ENCODE data around the gene KRTAP9-2. TPM values are rescaled to one million over a fixed set of nuclear protein-coding genes. Genes with fewer than 3 reads are reported as not detected.

The KRTAP9-2 gene, protein sequence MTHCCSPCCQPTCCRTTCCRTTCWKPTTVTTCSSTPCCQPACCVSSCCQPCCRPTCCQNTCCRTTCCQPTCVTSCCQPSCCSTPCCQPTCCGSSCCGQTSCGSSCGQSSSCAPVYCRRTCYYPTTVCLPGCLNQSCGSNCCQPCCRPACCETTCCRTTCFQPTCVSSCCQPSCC
- total RNA-seq (2022; extraction: Qiagen RNA extraction): not detected in 5 replicates

DNA sequence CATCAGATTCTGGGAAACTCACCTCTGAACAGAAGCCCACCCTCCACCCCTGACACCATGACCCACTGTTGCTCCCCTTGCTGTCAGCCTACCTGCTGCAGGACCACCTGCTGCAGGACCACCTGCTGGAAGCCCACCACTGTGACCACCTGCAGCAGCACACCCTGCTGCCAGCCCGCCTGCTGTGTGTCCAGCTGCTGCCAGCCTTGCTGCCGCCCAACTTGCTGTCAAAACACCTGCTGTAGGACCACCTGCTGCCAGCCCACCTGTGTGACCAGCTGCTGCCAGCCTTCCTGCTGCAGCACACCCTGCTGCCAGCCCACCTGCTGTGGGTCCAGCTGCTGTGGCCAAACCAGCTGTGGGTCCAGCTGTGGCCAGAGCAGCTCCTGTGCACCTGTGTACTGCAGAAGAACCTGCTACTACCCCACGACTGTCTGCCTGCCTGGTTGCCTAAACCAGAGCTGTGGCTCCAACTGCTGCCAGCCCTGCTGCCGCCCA is at the start of gene KRTAP9-2:
TSS of gene KRTAP9-2 (plus strand) at position 51 of the 498 bp plus-strand sequence. CDS start at position 58, 7 bp downstream.

DNA sequence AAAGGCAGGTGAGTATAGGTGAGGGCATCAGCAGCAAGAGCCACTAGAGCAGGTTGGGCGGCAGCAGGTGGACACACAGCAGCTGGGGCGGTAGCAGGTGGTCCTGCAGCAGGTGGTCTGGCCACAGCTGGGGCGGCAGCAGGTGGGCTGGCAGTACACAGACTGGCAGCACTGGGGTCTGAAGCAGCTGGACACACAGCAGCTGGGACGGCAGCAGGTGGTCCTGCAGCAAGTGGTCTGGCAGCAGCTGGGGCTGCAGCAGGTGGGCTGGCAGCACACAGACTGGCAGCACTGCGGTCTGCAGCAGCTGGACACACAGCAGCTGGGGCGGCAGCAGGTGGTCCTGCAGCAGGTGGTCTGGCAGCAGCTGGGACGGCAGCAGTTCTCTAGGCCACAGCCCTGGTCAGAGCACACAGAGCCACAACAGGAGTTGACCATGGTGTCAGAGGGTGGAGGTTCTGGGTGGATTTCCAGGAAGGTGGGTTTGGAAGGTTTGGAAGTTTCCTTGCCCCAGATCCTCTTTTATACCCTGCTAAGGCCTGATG is 48.6 kb upstream of the KRTAP9-2 start, which contains the start of gene KRTAP4-2:
TSS of gene KRTAP4-2 (minus strand) at position 495 of the 545 bp plus-strand sequence. CDS start at position 438, 57 bp downstream.

DNA sequence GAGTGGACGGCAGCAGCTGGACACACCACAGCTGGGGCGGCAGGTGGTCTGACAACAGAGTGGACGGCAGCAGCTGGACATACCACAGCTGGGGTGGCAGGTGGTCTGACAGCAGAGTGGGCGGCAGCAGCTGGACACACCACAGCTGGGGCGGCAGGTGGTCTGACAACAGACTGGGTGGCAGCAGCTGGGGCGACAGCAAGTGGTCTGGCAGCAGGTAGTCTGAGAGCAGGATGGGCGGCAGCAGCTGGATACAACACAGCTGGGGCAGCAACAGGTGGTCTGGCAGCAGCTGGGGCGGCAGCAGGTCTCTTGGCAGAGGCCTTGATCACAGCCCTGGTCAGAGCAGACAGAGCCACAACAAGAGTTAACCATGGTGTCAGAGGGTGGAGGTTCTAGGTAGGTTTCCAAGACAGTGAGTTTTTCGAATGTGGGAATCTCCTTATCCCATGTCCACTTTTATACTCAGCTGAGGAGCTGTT is 41.9 kb upstream of the KRTAP9-2 start, which contains the start of gene KRTAP4-1:
TSS of gene KRTAP4-1 (minus strand) at position 432 of the 482 bp plus-strand sequence. CDS start at position 375, 57 bp downstream.

DNA sequence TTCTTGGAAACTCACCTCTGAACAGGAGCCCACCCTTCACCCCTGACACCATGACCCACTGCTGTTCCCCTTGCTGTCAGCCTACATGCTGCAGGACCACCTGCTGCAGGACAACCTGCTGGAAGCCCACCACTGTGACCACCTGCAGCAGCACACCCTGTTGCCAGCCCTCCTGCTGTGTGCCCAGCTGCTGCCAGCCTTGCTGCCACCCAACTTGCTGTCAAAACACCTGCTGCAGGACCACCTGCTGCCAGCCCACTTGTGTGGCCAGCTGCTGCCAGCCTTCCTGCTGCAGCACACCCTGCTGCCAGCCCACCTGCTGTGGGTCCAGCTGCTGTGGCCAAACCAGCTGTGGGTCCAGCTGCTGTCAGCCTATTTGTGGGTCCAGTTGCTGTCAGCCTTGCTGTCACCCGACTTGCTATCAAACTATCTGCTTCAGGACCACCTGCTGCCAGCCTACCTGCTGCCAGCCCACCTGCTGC is 36.6 kb upstream of the KRTAP9-2 start, which contains the start of gene KRTAP9-1:
TSS of gene KRTAP9-1 (plus strand) at position 51 of the 482 bp plus-strand sequence. CDS start at position 51, 0 bp downstream.

DNA sequence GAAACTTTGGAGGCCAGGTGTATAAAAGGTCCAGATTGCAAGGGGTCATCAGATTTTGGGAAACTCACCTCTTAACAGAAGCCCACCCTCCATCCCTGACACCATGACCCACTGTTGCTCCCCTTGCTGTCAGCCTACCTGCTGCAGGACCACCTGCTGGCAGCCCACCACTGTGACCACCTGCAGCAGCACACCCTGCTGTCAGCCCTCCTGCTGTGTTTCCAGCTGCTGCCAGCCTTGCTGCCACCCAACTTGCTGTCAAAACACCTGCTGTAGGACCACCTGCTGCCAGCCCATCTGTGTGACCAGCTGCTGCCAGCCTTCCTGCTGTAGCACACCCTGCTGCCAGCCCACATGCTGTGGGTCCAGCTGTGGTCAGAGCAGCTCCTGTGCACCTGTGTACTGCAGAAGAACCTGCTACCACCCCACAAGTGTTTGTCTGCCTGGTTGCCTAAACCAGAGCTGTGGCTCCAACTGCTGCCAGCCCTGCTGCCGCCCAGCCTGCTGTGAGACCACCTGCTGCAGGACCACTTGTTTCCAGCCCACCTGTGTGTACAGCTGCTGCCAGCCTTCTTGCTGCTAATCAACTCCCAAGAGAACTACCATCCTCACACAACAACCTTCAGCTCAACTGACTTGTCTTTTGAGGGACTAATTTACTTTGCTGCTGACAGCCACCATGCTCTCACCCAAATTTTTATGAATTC is 6.1 kb downstream of the KRTAP9-2 start, which contains the start of gene KRTAP9-3:
TSS of gene KRTAP9-3 (plus strand) at position 51 of the 707 bp plus-strand sequence. CDS start at position 104, 53 bp downstream.

DNA sequence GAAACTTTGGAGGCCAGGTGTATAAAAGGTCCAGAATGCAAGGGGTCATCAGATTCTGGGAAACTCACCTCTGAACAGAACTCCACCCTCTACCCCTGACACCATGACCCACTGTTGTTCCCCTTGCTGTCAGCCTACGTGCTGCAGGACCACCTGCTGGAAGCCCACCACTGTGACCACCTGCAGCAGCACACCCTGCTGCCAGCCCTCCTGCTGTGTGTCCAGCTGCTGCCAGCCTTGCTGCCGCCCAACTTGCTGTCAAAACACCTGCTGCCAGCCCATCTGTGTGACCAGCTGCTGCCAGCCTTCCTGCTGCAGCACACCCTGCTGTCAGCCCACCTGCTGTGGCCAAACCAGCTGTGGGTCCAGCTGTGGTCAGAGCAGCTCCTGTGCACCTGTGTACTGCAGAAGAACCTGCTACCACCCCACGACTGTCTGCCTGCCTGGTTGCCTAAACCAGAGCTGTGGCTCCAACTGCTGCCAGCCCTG is 11.5 kb downstream of the KRTAP9-2 start, which contains the start of gene KRTAP9-8:
TSS of gene KRTAP9-8 (plus strand) at position 51 of the 489 bp plus-strand sequence. CDS start at position 104, 53 bp downstream.

DNA sequence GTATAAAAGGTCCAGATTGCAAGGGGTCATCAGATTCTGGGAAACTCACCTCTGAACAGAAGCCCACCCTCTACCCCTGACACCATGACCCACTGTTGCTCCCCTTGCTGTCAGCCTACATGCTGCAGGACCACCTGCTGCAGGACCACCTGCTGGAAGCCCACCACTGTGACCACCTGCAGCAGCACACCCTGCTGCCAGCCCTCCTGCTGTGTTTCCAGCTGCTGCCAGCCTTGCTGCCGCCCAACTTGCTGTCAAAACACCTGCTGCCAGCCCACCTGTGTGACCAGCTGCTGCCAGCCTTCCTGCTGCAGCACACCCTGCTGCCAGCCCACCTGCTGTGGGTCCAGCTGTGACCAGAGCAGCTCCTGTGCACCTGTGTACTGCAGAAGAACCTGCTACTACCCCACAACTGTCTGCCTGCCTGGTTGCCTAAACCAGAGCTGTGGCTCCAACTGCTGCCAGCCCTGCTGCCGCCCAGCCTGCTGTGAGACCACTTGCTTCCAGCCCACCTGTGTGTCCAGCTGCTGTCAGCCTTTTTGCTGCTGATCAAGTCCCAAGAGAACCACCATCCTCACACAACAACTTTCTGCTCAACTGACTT is 23.3 kb downstream of the KRTAP9-2 start, which contains the start of gene KRTAP9-4:
TSS of gene KRTAP9-4 (plus strand) at position 51 of the 604 bp plus-strand sequence. CDS start at position 85, 34 bp downstream.

DNA sequence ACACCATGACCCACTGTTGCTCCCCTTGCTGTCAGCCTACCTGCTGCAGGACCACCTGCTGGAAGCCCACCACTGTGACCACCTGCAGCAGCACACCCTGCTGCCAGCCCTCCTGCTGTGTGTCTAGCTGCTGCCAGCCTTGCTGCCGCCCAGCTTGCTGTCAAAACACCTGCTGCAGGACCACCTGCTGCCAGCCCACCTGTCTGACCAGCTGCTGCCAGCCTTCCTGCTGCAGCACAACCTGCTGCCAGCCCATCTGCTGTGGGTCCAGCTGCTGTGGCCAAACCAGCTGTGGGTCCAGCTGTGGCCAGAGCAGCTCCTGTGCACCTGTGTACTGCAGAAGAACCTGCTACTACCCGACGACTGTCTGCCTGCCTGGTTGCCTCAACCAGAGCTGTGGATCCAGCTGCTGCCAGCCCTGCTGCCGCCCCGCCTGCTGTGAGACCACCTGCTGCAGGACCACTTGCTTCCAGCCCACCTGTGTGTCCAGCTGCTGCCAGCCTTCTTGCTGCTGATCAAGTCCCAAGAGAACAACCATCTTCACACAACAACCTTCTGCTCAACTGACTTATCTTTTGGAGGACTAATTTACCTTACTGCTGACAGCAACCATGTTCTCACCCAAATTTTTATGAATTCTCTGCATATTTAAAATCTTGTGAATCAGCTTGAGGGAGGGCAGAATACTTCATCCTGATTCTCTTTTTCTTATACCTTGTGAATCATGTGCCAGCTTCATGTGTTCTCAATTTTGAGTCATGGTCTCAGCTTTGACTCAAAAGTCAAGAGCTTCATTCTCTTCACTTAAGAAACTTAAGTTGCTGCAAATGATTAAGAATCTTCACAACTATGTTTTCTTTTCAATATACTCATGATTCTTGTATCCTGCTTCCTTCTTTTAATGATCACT is 29.2 kb downstream of the KRTAP9-2 start, which contains the start of gene KRTAP9-9:
TSS of gene KRTAP9-9 (plus strand) at position 4 of the 910 bp plus-strand sequence.

DNA sequence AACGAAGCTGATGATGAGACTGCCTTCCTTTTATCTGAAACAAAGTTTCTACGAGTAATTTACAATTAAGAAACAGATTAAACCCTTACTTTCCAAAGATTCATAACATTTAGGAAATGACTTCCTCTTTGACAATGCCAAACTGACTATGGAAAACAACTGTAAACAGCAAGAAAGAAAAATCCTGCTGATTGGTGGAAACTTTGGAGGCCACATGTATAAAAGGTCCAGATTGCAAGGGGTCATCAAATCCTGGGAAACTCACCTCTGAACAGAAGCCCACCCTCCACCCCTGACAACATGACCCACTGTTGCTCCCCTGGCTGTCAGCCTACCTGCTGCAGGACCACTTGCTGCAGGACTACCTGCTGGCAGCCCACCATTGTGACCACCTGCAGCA is 38.6 kb downstream of the KRTAP9-2 start, which contains the start of gene KRTAP9-6:
TSS of gene KRTAP9-6 (plus strand) at position 301 of the 400 bp plus-strand sequence. CDS start at position 301, 0 bp downstream.

DNA sequence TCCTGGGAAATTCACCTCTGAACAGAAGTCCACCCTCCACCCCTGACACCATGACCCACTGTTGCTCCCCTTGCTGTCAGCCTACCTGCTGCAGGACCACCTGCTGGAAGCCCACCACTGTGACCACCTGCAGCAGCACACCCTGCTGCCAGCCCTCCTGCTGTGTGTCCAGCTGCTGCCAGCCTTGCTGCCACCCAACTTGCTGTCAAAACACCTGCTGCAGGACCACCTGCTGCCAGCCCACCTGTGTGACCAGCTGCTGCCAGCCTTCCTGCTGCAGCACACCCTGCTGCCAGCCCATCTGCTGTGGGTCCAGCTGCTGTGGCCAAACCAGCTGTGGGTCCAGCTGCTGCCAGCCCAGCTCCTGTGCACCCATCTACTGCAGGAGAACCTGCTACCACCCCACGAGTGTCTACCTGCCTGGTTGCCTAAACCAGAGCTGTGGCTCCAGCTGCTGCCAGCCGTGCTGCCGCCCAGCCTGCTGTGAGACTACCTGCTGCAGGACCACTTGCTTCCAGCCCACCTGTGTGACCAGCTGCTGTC is 49.3 kb downstream of the KRTAP9-2 start, which contains the start of gene KRTAP9-7:
TSS of gene KRTAP9-7 (plus strand) at position 51 of the 543 bp plus-strand sequence. CDS start at position 51, 0 bp downstream.

Other genes with a start within 250 kb of the KRTAP9-2 start
- not detected in 5 replicates for gene KRT40, start 242.3 kb upstream of the KRTAP9-2 start, total RNA-seq (2022; extraction: Qiagen RNA extraction)
- gene KRTAP3-3, start 232.5 kb upstream of the KRTAP9-2 start, total RNA-seq (2022; extraction: Qiagen RNA extraction): not detected in 5 replicates
- 0.20 to 0.57 TPM (median 0.29 TPM) in 5 replicates for gene KRTAP3-2, start 226.7 kb upstream of the KRTAP9-2 start, total RNA-seq (2022; extraction: Qiagen RNA extraction)
- not detected in 5 replicates for gene KRTAP3-1, start 217.5 kb upstream of the KRTAP9-2 start, total RNA-seq (2022; extraction: Qiagen RNA extraction)
- gene KRTAP1-5, start 199.4 kb upstream of the KRTAP9-2 start, total RNA-seq (2022; extraction: Qiagen RNA extraction): not detected in 5 replicates
- not detected in 5 replicates for gene KRTAP1-4, start 196.5 kb upstream of the KRTAP9-2 start, total RNA-seq (2022; extraction: Qiagen RNA extraction)
- not detected in 5 replicates for gene KRTAP1-3, start 191.8 kb upstream of the KRTAP9-2 start, total RNA-seq (2022; extraction: Qiagen RNA extraction)
- gene KRTAP1-1, start 185.2 kb upstream of the KRTAP9-2 start, total RNA-seq (2022; extraction: Qiagen RNA extraction): not detected in 5 replicates
- gene KRTAP2-1, start 179.3 kb upstream of the KRTAP9-2 start, total RNA-seq (2022; extraction: Qiagen RNA extraction): not detected in 5 replicates
- gene KRTAP2-2, start 171.4 kb upstream of the KRTAP9-2 start, total RNA-seq (2022; extraction: Qiagen RNA extraction): not detected in 5 replicates
- gene KRTAP2-3, start 166.5 kb upstream of the KRTAP9-2 start, total RNA-seq (2022; extraction: Qiagen RNA extraction): 0.18 TPM in 1 of 5 replicates, not detected in the others
- not detected in 5 replicates for gene KRTAP2-4, start 160.8 kb upstream of the KRTAP9-2 start, total RNA-seq (2022; extraction: Qiagen RNA extraction)
- gene KRTAP4-7, start 142.5 kb upstream of the KRTAP9-2 start, total RNA-seq (2022; extraction: Qiagen RNA extraction): not detected in 5 replicates
- not detected in 5 replicates for gene KRTAP4-8, start 128.5 kb upstream of the KRTAP9-2 start, total RNA-seq (2022; extraction: Qiagen RNA extraction)
- not detected in 5 replicates for gene KRTAP4-16, start 124.4 kb upstream of the KRTAP9-2 start, total RNA-seq (2022; extraction: Qiagen RNA extraction)
- gene KRTAP4-9, start 121.3 kb upstream of the KRTAP9-2 start, total RNA-seq (2022; extraction: Qiagen RNA extraction): not detected in 5 replicates
- gene KRTAP4-11, start 108.3 kb upstream of the KRTAP9-2 start, total RNA-seq (2022; extraction: Qiagen RNA extraction): not detected in 5 replicates
- gene KRTAP4-12, start 102.5 kb upstream of the KRTAP9-2 start, total RNA-seq (2022; extraction: Qiagen RNA extraction): not detected in 5 replicates
- gene KRTAP4-6, start 86.1 kb upstream of the KRTAP9-2 start, total RNA-seq (2022; extraction: Qiagen RNA extraction): not detected in 5 replicates
- not detected in 5 replicates for gene KRTAP4-5, start 76.8 kb upstream of the KRTAP9-2 start, total RNA-seq (2022; extraction: Qiagen RNA extraction)
- gene KRTAP4-4, start 65.9 kb upstream of the KRTAP9-2 start, total RNA-seq (2022; extraction: Qiagen RNA extraction): not detected in 5 replicates
- not detected in 5 replicates for gene KRTAP4-3, start 58.4 kb upstream of the KRTAP9-2 start, total RNA-seq (2022; extraction: Qiagen RNA extraction)
- gene KRTAP4-2, start 48.4 kb upstream of the KRTAP9-2 start, total RNA-seq (2022; extraction: Qiagen RNA extraction): not detected in 5 replicates
- 0.08 to 0.13 TPM in 2 of 5 replicates, not detected in the others for gene KRTAP4-1, start 41.7 kb upstream of the KRTAP9-2 start, total RNA-seq (2022; extraction: Qiagen RNA extraction)
- gene KRTAP9-1, start 36.8 kb upstream of the KRTAP9-2 start, total RNA-seq (2022; extraction: Qiagen RNA extraction): not detected in 5 replicates
- not detected in 5 replicates for gene KRTAP9-3, start 5.8 kb downstream of the KRTAP9-2 start, total RNA-seq (2022; extraction: Qiagen RNA extraction)
- not detected in 5 replicates for gene KRTAP9-8, start 11.4 kb downstream of the KRTAP9-2 start, total RNA-seq (2022; extraction: Qiagen RNA extraction)
- gene KRTAP9-4, start 23.0 kb downstream of the KRTAP9-2 start, total RNA-seq (2022; extraction: Qiagen RNA extraction): not detected in 5 replicates
- gene KRTAP9-9, start 28.7 kb downstream of the KRTAP9-2 start, total RNA-seq (2022; extraction: Qiagen RNA extraction): not detected in 5 replicates
- not detected in 5 replicates for gene KRTAP9-6, start 38.7 kb downstream of the KRTAP9-2 start, total RNA-seq (2022; extraction: Qiagen RNA extraction)
- not detected in 5 replicates for gene KRTAP9-7, start 49.0 kb downstream of the KRTAP9-2 start, total RNA-seq (2022; extraction: Qiagen RNA extraction)
- gene KRTAP29-1, start 76.2 kb downstream of the KRTAP9-2 start, total RNA-seq (2022; extraction: Qiagen RNA extraction): not detected in 5 replicates
- not detected in 5 replicates for gene KRTAP16-1, start 82.7 kb downstream of the KRTAP9-2 start, total RNA-seq (2022; extraction: Qiagen RNA extraction)
- not detected in 5 replicates for gene KRTAP17-1, start 89.1 kb downstream of the KRTAP9-2 start, total RNA-seq (2022; extraction: Qiagen RNA extraction)
- gene KRT33A, start 124.2 kb downstream of the KRTAP9-2 start, total RNA-seq (2022; extraction: Qiagen RNA extraction): not detected in 5 replicates
- 0.08 TPM in 1 of 5 replicates, not detected in the others for gene KRT33B, start 143.2 kb downstream of the KRTAP9-2 start, total RNA-seq (2022; extraction: Qiagen RNA extraction)
- 0.23 to 0.61 TPM (median 0.42 TPM) in 5 replicates for gene KRT34, start 155.7 kb downstream of the KRTAP9-2 start, total RNA-seq (2022; extraction: Qiagen RNA extraction)
- gene KRT31, start 171.0 kb downstream of the KRTAP9-2 start, total RNA-seq (2022; extraction: Qiagen RNA extraction): not detected in 5 replicates
- not detected in 5 replicates for gene KRT37, start 197.9 kb downstream of the KRTAP9-2 start, total RNA-seq (2022; extraction: Qiagen RNA extraction)
- gene KRT38, start 214.3 kb downstream of the KRTAP9-2 start, total RNA-seq (2022; extraction: Qiagen RNA extraction): 0.03 TPM in 1 of 5 replicates, not detected in the others
- 0.06 to 0.09 TPM (median 0.08 TPM) in 3 of 5 replicates, not detected in the others for gene KRT32, start 240.7 kb downstream of the KRTAP9-2 start, total RNA-seq (2022; extraction: Qiagen RNA extraction)